HG03196 (cell line): ENCODE data around the gene GOPC.
"Not testable (repeated sequence)": the region's sequence is repeated elsewhere in the genome, so short reads cannot be mapped to it uniquely, and the experiment has no call there.

Experiments used
- ATAC-seq: cut with Tn5 transposase; IDR thresholded peaks from one replicate; pipeline ENCODE4 v1.9.1; 2021; ENCODE audit not compliant: unreplicated experiment

The GOPC gene

GRCh38 chr6:117518870-117519269 lies 83.4 kb downstream of the GOPC start:
- ATAC-seq: no peak

- not testable (repeated sequence) for ATAC-seq
Measured at GRCh38 chr6:117517995-117518394, 84.3 kb downstream of the GOPC start.

- no peak for ATAC-seq
Measured at GRCh38 chr6:117515326-117515725, 87.0 kb downstream of the GOPC start.

- ATAC-seq: no peak
Measured at GRCh38 chr6:117514655-117515054, 87.7 kb downstream of the GOPC start.

GRCh38 chr6:117513778-117514365 lies 88.4 kb downstream of the GOPC start:
- no peak for ATAC-seq

GRCh38 chr6:117512987-117513573 lies 89.2 kb downstream of the GOPC start:
- ATAC-seq: no peak

GRCh38 chr6:117512056-117512828 lies 90.1 kb downstream of the GOPC start:
- no peak for ATAC-seq
